HL-60 (cell line): ENCODE measurements around the gene SEZ6L2.

Source experiments
- DNase-seq, 2 experiments: peaks; one replicate each; pipeline ENCODE4 v3.0.0-alpha.2; 2010 to 2020; ENCODE audit warnings: low read depth in 1 of 2, low spot score in 1 of 2
- H3K27ac ChIP-seq: fragments of 250-450 bp; sonication (Bioruptor Pico); replicated peaks from 2 replicates; pipeline ENCODE4 v1.5.1; 2020; ENCODE audit warnings: mild to moderate bottlenecking, moderate library complexity
- H3K27me3 ChIP-seq: fragments of 250-450 bp; sonication (Bioruptor Pico); 2 replicates; pipeline ENCODE4 v1.5.1; 2021; ENCODE audit warnings: mild to moderate bottlenecking, moderate library complexity; ENCODE audit not compliant: insufficient read depth, poor library complexity, severe bottlenecking
- H3K4me3 ChIP-seq: replicated peaks from 2 replicates; pipeline ENCODE4 v1.5.1; 2011; ENCODE audit warnings: mild to moderate bottlenecking, control low read depth, low read length; ENCODE audit not compliant: insufficient read depth
- GABPA ChIP-seq: IDR thresholded peaks from 2 replicates; pipeline ENCODE4 v1.6.1; 2012; ENCODE audit warnings: low read depth
- POLR2AphosphoS5 ChIP-seq: IDR thresholded peaks from 2 replicates; pipeline ENCODE4 v1.6.1; 2012; ENCODE audit warnings: low read depth
- REST ChIP-seq: IDR thresholded peaks from 2 replicates; pipeline ENCODE4 v1.6.1; 2012; ENCODE audit warnings: low read depth; ENCODE audit not compliant: insufficient replicate concordance
- SPI1 ChIP-seq: IDR thresholded peaks from 2 replicates; pipeline ENCODE4 v1.6.1; 2012; ENCODE audit warnings: low read depth, mild to moderate bottlenecking, borderline replicate concordance
- TF ChIP-seq, protein P1 (sequence below): IDR thresholded peaks from one replicate; pipeline ENCODE4 v1.5.1; 2011; ENCODE audit warnings: low read length, control low read depth, inconsistent platforms; ENCODE audit not compliant: insufficient read depth

SEZ6L2 gene

GRCh38 chr16:29905668-29906067 lies 6.3 kb upstream of the SEZ6L2 start:
- Histone ChIP-seq H3K4me3 (no peak overlapping the region), H3K27me3 (no peaks in the 10 kb centered on the region), H3K27ac (no peak overlapping the region)
- TF ChIP-seq REST (no peak), POLR2AphosphoS5 (no peak), SPI1 (no peak), GABPA (no peak)
- TF ChIP-seq, protein P1, sequence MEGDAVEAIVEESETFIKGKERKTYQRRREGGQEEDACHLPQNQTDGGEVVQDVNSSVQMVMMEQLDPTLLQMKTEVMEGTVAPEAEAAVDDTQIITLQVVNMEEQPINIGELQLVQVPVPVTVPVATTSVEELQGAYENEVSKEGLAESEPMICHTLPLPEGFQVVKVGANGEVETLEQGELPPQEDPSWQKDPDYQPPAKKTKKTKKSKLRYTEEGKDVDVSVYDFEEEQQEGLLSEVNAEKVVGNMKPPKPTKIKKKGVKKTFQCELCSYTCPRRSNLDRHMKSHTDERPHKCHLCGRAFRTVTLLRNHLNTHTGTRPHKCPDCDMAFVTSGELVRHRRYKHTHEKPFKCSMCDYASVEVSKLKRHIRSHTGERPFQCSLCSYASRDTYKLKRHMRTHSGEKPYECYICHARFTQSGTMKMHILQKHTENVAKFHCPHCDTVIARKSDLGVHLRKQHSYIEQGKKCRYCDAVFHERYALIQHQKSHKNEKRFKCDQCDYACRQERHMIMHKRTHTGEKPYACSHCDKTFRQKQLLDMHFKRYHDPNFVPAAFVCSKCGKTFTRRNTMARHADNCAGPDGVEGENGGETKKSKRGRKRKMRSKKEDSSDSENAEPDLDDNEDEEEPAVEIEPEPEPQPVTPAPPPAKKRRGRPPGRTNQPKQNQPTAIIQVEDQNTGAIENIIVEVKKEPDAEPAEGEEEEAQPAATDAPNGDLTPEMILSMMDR, result no peak
- DNase-seq, result no peak

- Histone ChIP-seq H3K27me3 (no peaks in the 10 kb centered on the region), H3K4me3 (no peak overlapping the region), H3K27ac (no peak overlapping the region)
- no peak for DNase-seq
- TF ChIP-seq, protein P1, result no peak
- no peak for TF ChIP-seq POLR2AphosphoS5
Observed at GRCh38 chr16:29904947-29905346, 5.6 kb upstream of the SEZ6L2 start.

DNA sequence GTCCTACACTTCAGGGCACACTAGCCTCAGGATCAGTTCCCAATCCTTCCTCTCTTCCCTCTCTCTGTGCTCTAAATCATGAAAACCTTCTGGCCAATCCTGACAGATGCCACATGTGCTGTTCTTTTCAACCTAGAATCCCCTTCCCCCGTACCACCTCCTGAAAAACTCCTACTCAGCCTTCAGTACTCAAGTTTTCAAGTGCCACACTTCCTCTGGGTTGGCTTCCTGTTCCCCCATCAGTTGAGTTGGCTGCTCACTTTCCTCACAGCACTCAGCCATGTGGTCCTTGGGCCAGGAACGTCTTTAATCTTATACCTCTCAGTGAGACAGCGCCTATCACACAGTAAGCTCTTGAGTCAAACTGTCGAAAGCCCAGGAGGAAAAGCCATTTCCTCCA lies 4.2 kb upstream of the SEZ6L2 start:
- no peak overlapping the region for H3K4me3 ChIP-seq
- TF ChIP-seq, protein P1, result no peak
- TF ChIP-seq REST, result no peak
- TF ChIP-seq SPI1, result 0 out of 2 replicates have a peak, but pooled peaks have one; percentile 23
- H3K27me3 ChIP-seq, result peaks cover under 1% of the 10 kb centered on the region
- no peak overlapping the region for H3K27ac ChIP-seq
- no peak for DNase-seq

GRCh38 chr16:29901607-29901945 lies 2.2 kb upstream of the SEZ6L2 start:
- no peak overlapping the region for H3K27ac ChIP-seq
- peaks cover 8% of the 10 kb centered on the region for H3K27me3 ChIP-seq
- DNase-seq, result no peak
- H3K4me3 ChIP-seq, result no peak overlapping the region
- TF ChIP-seq SPI1, result no peak
- TF ChIP-seq POLR2AphosphoS5, result no peak
- TF ChIP-seq, protein P1, result no peak
- TF ChIP-seq GABPA, result no peak
- no peak for TF ChIP-seq REST
